HepG2 (cell line): ENCODE data around the gene COL9A3. TPM values are rescaled to one million over a fixed set of nuclear protein-coding genes. Genes with fewer than 3 reads are reported as not detected.
A peak's percentile ranks its signal among the peaks of the same experiment; 100 is the strongest.

Experiments used
- ATF1 ChIP-seq: IDR thresholded peaks from 2 replicates; pipeline ENCODE4 v1.6.1; 2016; ENCODE audit warnings: mild to moderate bottlenecking, control low read depth
- FOXO4 ChIP-seq: sonication (generic); formaldehyde crosslinking; conservative IDR thresholded peaks from 2 replicates; pipeline ENCODE4 v1.8.1; 2023; ENCODE audit warnings: missing genetic modification reagents
- KDM4B ChIP-seq: sonication (generic); formaldehyde crosslinking; IDR thresholded peaks from 2 replicates; pipeline ENCODE4 v1.4.0; 2020; ENCODE audit warnings: missing genetic modification reagents
- KDM6A ChIP-seq: IDR thresholded peaks from 2 replicates; pipeline ENCODE4 v1.6.1; 2016; ENCODE audit warnings: low read depth
- KLF6 ChIP-seq: IDR thresholded peaks from 2 replicates; pipeline ENCODE4 v1.8.0; 2016; ENCODE audit warnings: missing biosample characterization, missing genetic modification reagents
- RARA ChIP-seq: IDR thresholded peaks from 2 replicates; pipeline ENCODE4 v1.6.1; 2016; ENCODE audit warnings: missing genetic modification reagents, missing compliant biosample characterization
- RBM22 ChIP-seq: fragments of 200-400 bp; formaldehyde crosslinking; optimal IDR thresholded peaks from 2 replicates; pipeline ENCODE3; 2017; ENCODE audit warnings: mild to moderate bottlenecking, low read length, moderate library complexity
- RNF219 ChIP-seq: sonication (generic); formaldehyde crosslinking; IDR thresholded peaks from 2 replicates; pipeline ENCODE4 v1.5.0; 2020; ENCODE audit warnings: mild to moderate bottlenecking, missing genetic modification reagents
- ZFP36L2 ChIP-seq: sonication (generic); formaldehyde crosslinking; IDR thresholded peaks from 2 replicates; pipeline ENCODE4 v1.4.0; 2020; ENCODE audit warnings: missing genetic modification reagents
- ZNF143 ChIP-seq: sonication (generic); formaldehyde crosslinking; IDR thresholded peaks from 2 replicates; pipeline ENCODE4 v1.4.0; 2020; ENCODE audit warnings: missing genetic modification reagents
- ZNF230 ChIP-seq: sonication (generic); formaldehyde crosslinking; IDR thresholded peaks from 2 replicates; pipeline ENCODE4 v1.4.0; 2020; ENCODE audit warnings: mild to moderate bottlenecking, missing genetic modification reagents
- ZNF318 ChIP-seq: sonication (generic); formaldehyde crosslinking; IDR thresholded peaks from 2 replicates; pipeline ENCODE4 v1.4.0; 2020; ENCODE audit warnings: mild to moderate bottlenecking, missing genetic modification reagents
- ZNF326 ChIP-seq: sonication (generic); formaldehyde crosslinking; IDR thresholded peaks from 2 replicates; pipeline ENCODE4 v1.4.0; 2020; ENCODE audit warnings: missing genetic modification reagents, borderline replicate concordance
- ZNF446 ChIP-seq: sonication (generic); formaldehyde crosslinking; IDR thresholded peaks from 2 replicates; pipeline ENCODE4 v1.5.0; 2020; ENCODE audit warnings: mild to moderate bottlenecking, missing genetic modification reagents
- ZNF557 ChIP-seq: sonication (generic); formaldehyde crosslinking; IDR thresholded peaks from 2 replicates; pipeline ENCODE4 v1.4.0; 2020; ENCODE audit warnings: missing genetic modification reagents
- ZNF564 ChIP-seq: sonication (generic); formaldehyde crosslinking; IDR thresholded peaks from 2 replicates; pipeline ENCODE4 v1.8.1; 2023; ENCODE audit warnings: mild to moderate bottlenecking, missing genetic modification reagents
- ZNF629 ChIP-seq: sonication (generic); formaldehyde crosslinking; conservative IDR thresholded peaks from 2 replicates; pipeline ENCODE4 v1.5.0; 2020; ENCODE audit warnings: missing genetic modification reagents
- ZNF746 ChIP-seq: sonication (generic); formaldehyde crosslinking; IDR thresholded peaks from 2 replicates; pipeline ENCODE4 v1.8.0; 2022; ENCODE audit warnings: mild to moderate bottlenecking, missing genetic modification reagents
- ZNF781 ChIP-seq: sonication (generic); formaldehyde crosslinking; IDR thresholded peaks from 2 replicates; pipeline ENCODE4 v1.5.1; 2020; ENCODE audit warnings: borderline replicate concordance, mild to moderate bottlenecking, missing genetic modification reagents; ENCODE audit errors: not compliant biosample characterization
- polyA plus RNA-seq, 8 experiments: library from polyadenylated mRNA; depleted of rRNA in 3 of 8; stranded (reverse) in 7 of 8; unstranded in 1 of 8; fragments of >200 nt; fragmentation: Illumina TruSeq in 4 of 8; extraction: Trizol in 4 of 8; gene quantifications; 2 replicates each; pipeline versions ENCODE4 v1.2.1 to v1.2.3, GENCODE V29; 2011 to 2016; ENCODE audit warnings: low read depth in 4 of 8, missing spikeins in 1 of 8, mixed read lengths in 1 of 8; ENCODE audit not compliant: insufficient read depth in 1 of 8
- total RNA-seq, 5 experiments: library from RNA; depleted of rRNA; stranded (reverse); fragments of >200 nt; fragmentation: Illumina TruSeq; extraction: Trizol; gene quantifications; 2 replicates each; pipeline ENCODE4 v1.2.3, GENCODE V29; 2016; ENCODE audit warnings: low read depth in 1 of 5

The COL9A3 gene
- total and polyA plus RNA-seq, 2 of the 13 experiments (the other 11 are each of a cell fraction or from before 2014, with no cell fraction given): 155 to 204 TPM

- peak; percentile 96; the same call in 1 of the 2 replicates for TF ChIP-seq ZNF557 (CRISPR knock-in tag)
- TF ChIP-seq ZFP36L2 (CRISPR knock-in tag): peak; percentile 54; the same call in 1 of the 2 replicates
- TF ChIP-seq RNF219 (CRISPR knock-in tag): no peak
- TF ChIP-seq RARA (CRISPR knock-in tag): peak; percentile 71
- TF ChIP-seq ZNF446 (CRISPR knock-in tag): peak; percentile 72
- peak; percentile 86 for TF ChIP-seq ZNF564 (CRISPR knock-in tag)
- peak; percentile 82; the same call in 1 of the 2 replicates for TF ChIP-seq ZNF230 (CRISPR knock-in tag)
- TF ChIP-seq KDM6A (CRISPR knock-in tag): no peak; the same call in 1 of the 2 replicates
- peak; percentile 95 for TF ChIP-seq KLF6
- peak; percentile 84; the same call in 1 of the 2 replicates for TF ChIP-seq ZNF746 (CRISPR knock-in tag)
- peak; percentile 81; the same call in 1 of the 2 replicates for TF ChIP-seq KDM4B (CRISPR knock-in tag)
- TF ChIP-seq ATF1 (CRISPR knock-in tag): no peak
- TF ChIP-seq ZNF143: peak; percentile 65; the same call in 1 of the 2 replicates
- peak; percentile 98 for TF ChIP-seq ZNF781 (CRISPR knock-in tag)
- peak; percentile 42; the same call in 1 of the 2 replicates for TF ChIP-seq ZNF326
- peak; percentile 72 for TF ChIP-seq ZNF629 (CRISPR knock-in tag)
- TF ChIP-seq RBM22: no peak
- TF ChIP-seq FOXO4 (CRISPR knock-in tag): no peak
- peak; percentile 95 for TF ChIP-seq ZNF318 (CRISPR knock-in tag)
Observed at GRCh38 chr20:62861726-62862336, 45.0 kb downstream of the COL9A3 start, which contains the start of gene TCFL5 (continued).
